K562 (cell line): ENCODE results near the gene DAD1.

Experiments used
- HNRNPUL1 ChIP-seq: fragments of 200-400 bp; formaldehyde crosslinking; IDR thresholded peaks from 2 replicates; pipeline ENCODE4 v1.6.1; 2017; ENCODE audit warnings: low read length
- MAX ChIP-seq: sonication (generic); formaldehyde crosslinking; IDR thresholded peaks from 2 replicates; pipeline ENCODE4 v1.9.0; 2022; ENCODE audit warnings: mild to moderate bottlenecking, missing genetic modification reagents
- MCM7 ChIP-seq, 2 experiments: fragments of 450-650 bp; IDR thresholded peaks; 2 replicates each; pipeline ENCODE4 v1.6.1; 2016 to 2018
- NRF1 ChIP-seq, 2 experiments: fragments of 450-650 bp; IDR thresholded peaks in 1 of 2; conservative IDR thresholded peaks in 1 of 2; 2 replicates each; pipeline ENCODE4 v1.6.1; 2014; ENCODE audit warnings: mild to moderate bottlenecking in 2 of 2
- RFX1 ChIP-seq: fragments of 450-650 bp; IDR thresholded peaks from 2 replicates; pipeline ENCODE4 v1.6.1; 2016; ENCODE audit warnings: mild to moderate bottlenecking, moderate library complexity
- SMAD1 ChIP-seq: fragments of 150-350 bp; IDR thresholded peaks from 2 replicates; pipeline ENCODE4 v1.6.1; 2014; ENCODE audit warnings: low read length, low read depth; ENCODE audit not compliant: partially characterized antibody
- TEAD2 ChIP-seq: fragments of 450-650 bp; IDR thresholded peaks from 2 replicates; pipeline ENCODE4 v1.6.1; 2016; ENCODE audit warnings: missing genetic modification characterization, control low read depth, missing compliant biosample characterization
- ZNF274 ChIP-seq: IDR thresholded peaks from 2 replicates; pipeline ENCODE4 v1.6.1; 2011; ENCODE audit warnings: low read depth, mild to moderate bottlenecking, low read length, moderate library complexity, borderline replicate concordance
- ZNF696 ChIP-seq: fragments of 250-450 bp; sonication (Bioruptor Pico); conservative IDR thresholded peaks from 2 replicates; pipeline ENCODE4 v1.4.0; 2020; ENCODE audit warnings: mild to moderate bottlenecking, moderate library complexity
- TF ChIP-seq, protein P1 (sequence below), 3 experiments: IDR thresholded peaks in 2 of 3; conservative IDR thresholded peaks in 1 of 3; 2 replicates each; pipeline ENCODE4 v1.5.1; 2011 to 2012; ENCODE audit warnings: low read length in 3 of 3, mild to moderate bottlenecking in 3 of 3, control low read depth in 2 of 3, improper control_type of control experiment in 1 of 3, inconsistent platforms in 1 of 3, low read depth in 1 of 3, mixed read lengths in 1 of 3, moderate library complexity in 1 of 3; ENCODE audit not compliant: insufficient read depth in 2 of 3
- TF ChIP-seq, protein P2 (sequence below): fragments of 450-650 bp; formaldehyde crosslinking; IDR thresholded peaks from 2 replicates; pipeline ENCODE4 v1.4.0; 2022; ENCODE audit warnings: missing genetic modification characterization

DNA sequence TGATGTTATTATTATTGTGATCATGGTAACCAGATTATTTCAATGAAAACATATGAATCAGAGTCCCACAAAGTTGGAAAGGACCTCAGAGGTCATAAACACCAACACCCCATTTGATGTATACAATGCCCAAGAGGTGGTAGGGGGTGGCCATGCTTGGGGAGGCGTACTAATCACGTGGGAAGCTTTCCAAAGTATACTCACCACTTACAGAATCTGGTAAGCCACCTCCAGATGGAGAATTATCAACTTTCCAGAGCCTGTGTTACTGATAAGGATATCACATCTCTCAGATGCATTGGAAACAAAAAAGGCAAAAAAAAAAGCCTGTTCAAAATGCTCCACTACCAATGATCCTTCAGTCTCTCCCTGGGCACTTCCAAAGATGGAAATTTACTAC, 8.4 kb downstream of the DAD1 start:
- no peak for TF ChIP-seq NRF1 (conservative IDR thresholded peaks at IDR 0.05 in 1 of 2, IDR thresholded peaks at IDR 0.05 in 1 of 2)
- TF ChIP-seq ZNF696 = no peak
- no peak for TF ChIP-seq MCM7 (IDR thresholded peaks at IDR 0.05)
- no peak for TF ChIP-seq RFX1
- no peak for TF ChIP-seq TEAD2
- TF ChIP-seq, protein P1, sequence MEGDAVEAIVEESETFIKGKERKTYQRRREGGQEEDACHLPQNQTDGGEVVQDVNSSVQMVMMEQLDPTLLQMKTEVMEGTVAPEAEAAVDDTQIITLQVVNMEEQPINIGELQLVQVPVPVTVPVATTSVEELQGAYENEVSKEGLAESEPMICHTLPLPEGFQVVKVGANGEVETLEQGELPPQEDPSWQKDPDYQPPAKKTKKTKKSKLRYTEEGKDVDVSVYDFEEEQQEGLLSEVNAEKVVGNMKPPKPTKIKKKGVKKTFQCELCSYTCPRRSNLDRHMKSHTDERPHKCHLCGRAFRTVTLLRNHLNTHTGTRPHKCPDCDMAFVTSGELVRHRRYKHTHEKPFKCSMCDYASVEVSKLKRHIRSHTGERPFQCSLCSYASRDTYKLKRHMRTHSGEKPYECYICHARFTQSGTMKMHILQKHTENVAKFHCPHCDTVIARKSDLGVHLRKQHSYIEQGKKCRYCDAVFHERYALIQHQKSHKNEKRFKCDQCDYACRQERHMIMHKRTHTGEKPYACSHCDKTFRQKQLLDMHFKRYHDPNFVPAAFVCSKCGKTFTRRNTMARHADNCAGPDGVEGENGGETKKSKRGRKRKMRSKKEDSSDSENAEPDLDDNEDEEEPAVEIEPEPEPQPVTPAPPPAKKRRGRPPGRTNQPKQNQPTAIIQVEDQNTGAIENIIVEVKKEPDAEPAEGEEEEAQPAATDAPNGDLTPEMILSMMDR (IDR thresholded peaks at IDR 0.05 in 2 of 3, conservative IDR thresholded peaks at IDR 0.05 in 1 of 3; ENCODE audit: insufficient read depth in 2 of 3, low read depth in 1 of 3, low read length in 3 of 3) = no peak
- no peak for TF ChIP-seq SMAD1
- no peak for TF ChIP-seq ZNF274
- TF ChIP-seq, protein P2, sequence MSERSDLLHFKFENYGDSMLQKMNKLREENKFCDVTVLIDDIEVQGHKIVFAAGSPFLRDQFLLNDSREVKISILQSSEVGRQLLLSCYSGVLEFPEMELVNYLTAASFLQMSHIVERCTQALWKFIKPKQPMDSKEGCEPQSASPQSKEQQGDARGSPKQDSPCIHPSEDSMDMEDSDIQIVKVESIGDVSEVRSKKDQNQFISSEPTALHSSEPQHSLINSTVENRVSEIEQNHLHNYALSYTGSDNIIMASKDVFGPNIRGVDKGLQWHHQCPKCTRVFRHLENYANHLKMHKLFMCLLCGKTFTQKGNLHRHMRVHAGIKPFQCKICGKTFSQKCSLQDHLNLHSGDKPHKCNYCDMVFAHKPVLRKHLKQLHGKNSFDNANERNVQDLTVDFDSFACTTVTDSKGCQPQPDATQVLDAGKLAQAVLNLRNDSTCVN (CRISPR knock-in tag) = no peak
- no peak for TF ChIP-seq MAX
- no peak for TF ChIP-seq HNRNPUL1
